Neural cell (in vitro differentiated cells): ENCODE measurements around the gene HEATR5A. TPM values are rescaled to one million over a fixed set of nuclear protein-coding genes. Genes with fewer than 3 reads are reported as not detected.

Experiments used
- H2AFZ ChIP-seq: fragments of 200-600, 300-800 bp; sonication (generic), shearing (Covaris generic); 2 replicates; pipeline ENCODE4 v1.6.0; 2014; ENCODE audit warnings: low read depth, mild to moderate bottlenecking, antibody characterized with exemption, low read length, moderate library complexity
- H3F3A ChIP-seq: fragments of 200-600 bp; shearing (Covaris generic); 2 replicates; pipeline ENCODE4 v1.6.1; 2016; ENCODE audit warnings: mild to moderate bottlenecking, moderate library complexity, mixed read lengths, antibody characterized with exemption, low read length; ENCODE audit not compliant: insufficient read depth, poor library complexity, severe bottlenecking
- H3K27ac ChIP-seq: fragments of 200-600, 300-800 bp; sonication (generic), shearing (Covaris generic); 2 replicates; pipeline ENCODE4 v1.5.1; 2014; ENCODE audit warnings: mild to moderate bottlenecking, low read length, moderate library complexity
- H3K27me3 ChIP-seq: fragments of 300-800, 200-600 bp; sonication (generic), shearing (Covaris generic); 2 replicates; pipeline ENCODE4 v1.6.0; 2014; ENCODE audit warnings: mild to moderate bottlenecking, low read depth, low read length, moderate library complexity; ENCODE audit not compliant: insufficient read depth
- H3K36me3 ChIP-seq: fragments of 300-800, 200-600 bp; sonication (generic), shearing (Covaris generic); 2 replicates; pipeline ENCODE4 v1.5.1; 2014; ENCODE audit warnings: mild to moderate bottlenecking, antibody characterized with exemption, low read length, moderate library complexity; ENCODE audit not compliant: insufficient read depth
- H3K4me2 ChIP-seq: fragments of 300-800, 200-600 bp; sonication (generic), shearing (Covaris generic); 2 replicates; pipeline ENCODE4 v1.6.0; 2014; ENCODE audit warnings: mild to moderate bottlenecking, low read length
- H3K4me3 ChIP-seq: fragments of 300-800, 200-600 bp; sonication (generic), shearing (Covaris generic); 2 replicates; pipeline ENCODE4 v1.5.1; 2014; ENCODE audit warnings: mild to moderate bottlenecking, low read length, moderate library complexity
- H3K79me2 ChIP-seq: fragments of 200-600 bp; shearing (Covaris generic); replicated peaks from 2 replicates; pipeline ENCODE4 v1.6.0; 2014; ENCODE audit warnings: mild to moderate bottlenecking, low read length, moderate library complexity; ENCODE audit not compliant: insufficient read depth
- H3K9ac ChIP-seq: fragments of 300-800, 200-600 bp; sonication (generic), shearing (Covaris generic); 2 replicates; pipeline ENCODE4 v1.6.1; 2016; ENCODE audit warnings: mild to moderate bottlenecking, low read length, mixed read lengths
- H3K9me2 ChIP-seq: fragments of 200-600 bp; shearing (Covaris generic); 2 replicates; pipeline ENCODE4 v1.6.1; 2016; ENCODE audit warnings: mild to moderate bottlenecking, low read length, mixed read lengths; ENCODE audit not compliant: insufficient read depth
- H3K9me3 ChIP-seq: fragments of 200-600, 300-800 bp; sonication (generic), shearing (Covaris generic); 2 replicates; pipeline ENCODE4 v1.6.1; 2016; ENCODE audit warnings: mild to moderate bottlenecking, mixed run types, low read length, moderate library complexity, mixed read lengths
- H4K20me1 ChIP-seq: fragments of 200-600 bp; shearing (Covaris generic); 2 replicates; pipeline ENCODE4 v1.6.1; 2016; ENCODE audit warnings: mild to moderate bottlenecking, mixed run types; ENCODE audit not compliant: insufficient read depth
- EP300 ChIP-seq: fragments of 450-650 bp; conservative IDR thresholded peaks from 2 replicates; pipeline ENCODE4 v1.6.1; 2014; ENCODE audit warnings: antibody characterized with exemption, mild to moderate bottlenecking, moderate library complexity; ENCODE audit not compliant: poor library complexity, severe bottlenecking
- EZH2 ChIP-seq: fragments of 200-600, 300-800 bp; shearing (Covaris generic), sonication (generic); IDR thresholded peaks from 2 replicates; pipeline ENCODE4 v1.6.1; 2014; ENCODE audit warnings: antibody characterized with exemption, low read length, borderline replicate concordance, mild to moderate bottlenecking; ENCODE audit not compliant: insufficient read depth, poor library complexity, severe bottlenecking
- MXI1 ChIP-seq: fragments of 450-650 bp; conservative IDR thresholded peaks from 2 replicates; pipeline ENCODE4 v1.6.1; 2014; ENCODE audit warnings: antibody characterized with exemption, mild to moderate bottlenecking; ENCODE audit not compliant: poor library complexity, severe bottlenecking
- POLR2AphosphoS5 ChIP-seq: IDR thresholded peaks from 2 replicates; pipeline ENCODE4 v1.6.1; 2012
- RAD21 ChIP-seq: fragments of 450-650 bp; conservative IDR thresholded peaks from 2 replicates; pipeline ENCODE4 v1.6.1; 2014; ENCODE audit warnings: antibody characterized with exemption, mild to moderate bottlenecking, moderate library complexity
- SMC3 ChIP-seq: fragments of 450-650 bp; conservative IDR thresholded peaks from 2 replicates; pipeline ENCODE4 v1.6.1; 2014; ENCODE audit warnings: antibody characterized with exemption, mild to moderate bottlenecking, moderate library complexity; ENCODE audit not compliant: poor library complexity
- TAF1 ChIP-seq: IDR thresholded peaks from 2 replicates; pipeline ENCODE4 v1.6.1; 2012; ENCODE audit warnings: low read depth
- polyA plus RNA-seq: library from polyadenylated mRNA; depleted of rRNA; stranded (reverse); fragments of >200 nt; gene quantifications from 2 replicates; pipeline ENCODE4 v1.2.3, GENCODE V29; 2014
- TF ChIP-seq, protein P1 (sequence below): fragments of 450-650 bp; IDR thresholded peaks from 2 replicates; pipeline ENCODE4 v1.5.1; 2014; ENCODE audit warnings: antibody characterized with exemption, mild to moderate bottlenecking, moderate library complexity; ENCODE audit not compliant: poor library complexity, severe bottlenecking
- TF ChIP-seq, protein P2 (sequence below): IDR thresholded peaks from 2 replicates; pipeline ENCODE4 v1.6.1; 2012; ENCODE audit warnings: borderline replicate concordance

HEATR5A gene
- polyA plus RNA-seq, 1 donor from 2014 or later, result 5.2 TPM

DNA sequence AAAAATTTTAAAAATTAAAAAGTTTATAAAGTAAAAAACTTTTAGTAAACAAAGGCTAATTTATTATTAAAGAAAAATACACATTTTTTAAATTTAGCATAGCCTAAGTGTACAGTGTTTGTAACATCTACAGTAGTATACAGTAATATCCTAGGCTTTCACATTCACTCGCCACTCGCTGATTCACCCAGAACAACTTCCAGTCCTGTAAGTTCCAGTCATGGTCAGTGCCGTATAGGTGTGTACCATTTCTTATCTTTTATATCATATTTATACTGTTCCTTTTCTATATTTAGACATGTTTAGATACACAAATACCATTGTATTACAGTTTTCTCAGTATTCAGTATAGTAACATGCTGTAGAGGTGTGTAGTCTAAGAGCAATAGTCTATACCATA, 28.9 kb downstream of the HEATR5A start:
- no peak overlapping the region for H3K4me2 ChIP-seq
- H4K20me1 ChIP-seq, result no peaks in the 10 kb centered on the region
- H3K9me3 ChIP-seq, result no peaks in the 10 kb centered on the region
- no peak overlapping the region for H2AFZ ChIP-seq
- H3K27me3 ChIP-seq, result no peaks in the 10 kb centered on the region
- no peaks in the 10 kb centered on the region for H3F3A ChIP-seq
- no peak for TF ChIP-seq TAF1
- TF ChIP-seq SMC3, result no peak
- no peak for TF ChIP-seq MXI1
- TF ChIP-seq EZH2, result no peak
- TF ChIP-seq, protein P1, sequence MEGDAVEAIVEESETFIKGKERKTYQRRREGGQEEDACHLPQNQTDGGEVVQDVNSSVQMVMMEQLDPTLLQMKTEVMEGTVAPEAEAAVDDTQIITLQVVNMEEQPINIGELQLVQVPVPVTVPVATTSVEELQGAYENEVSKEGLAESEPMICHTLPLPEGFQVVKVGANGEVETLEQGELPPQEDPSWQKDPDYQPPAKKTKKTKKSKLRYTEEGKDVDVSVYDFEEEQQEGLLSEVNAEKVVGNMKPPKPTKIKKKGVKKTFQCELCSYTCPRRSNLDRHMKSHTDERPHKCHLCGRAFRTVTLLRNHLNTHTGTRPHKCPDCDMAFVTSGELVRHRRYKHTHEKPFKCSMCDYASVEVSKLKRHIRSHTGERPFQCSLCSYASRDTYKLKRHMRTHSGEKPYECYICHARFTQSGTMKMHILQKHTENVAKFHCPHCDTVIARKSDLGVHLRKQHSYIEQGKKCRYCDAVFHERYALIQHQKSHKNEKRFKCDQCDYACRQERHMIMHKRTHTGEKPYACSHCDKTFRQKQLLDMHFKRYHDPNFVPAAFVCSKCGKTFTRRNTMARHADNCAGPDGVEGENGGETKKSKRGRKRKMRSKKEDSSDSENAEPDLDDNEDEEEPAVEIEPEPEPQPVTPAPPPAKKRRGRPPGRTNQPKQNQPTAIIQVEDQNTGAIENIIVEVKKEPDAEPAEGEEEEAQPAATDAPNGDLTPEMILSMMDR, result no peak
- no peak for TF ChIP-seq RAD21
- TF ChIP-seq POLR2AphosphoS5, result no peak
- TF ChIP-seq, protein P2, sequence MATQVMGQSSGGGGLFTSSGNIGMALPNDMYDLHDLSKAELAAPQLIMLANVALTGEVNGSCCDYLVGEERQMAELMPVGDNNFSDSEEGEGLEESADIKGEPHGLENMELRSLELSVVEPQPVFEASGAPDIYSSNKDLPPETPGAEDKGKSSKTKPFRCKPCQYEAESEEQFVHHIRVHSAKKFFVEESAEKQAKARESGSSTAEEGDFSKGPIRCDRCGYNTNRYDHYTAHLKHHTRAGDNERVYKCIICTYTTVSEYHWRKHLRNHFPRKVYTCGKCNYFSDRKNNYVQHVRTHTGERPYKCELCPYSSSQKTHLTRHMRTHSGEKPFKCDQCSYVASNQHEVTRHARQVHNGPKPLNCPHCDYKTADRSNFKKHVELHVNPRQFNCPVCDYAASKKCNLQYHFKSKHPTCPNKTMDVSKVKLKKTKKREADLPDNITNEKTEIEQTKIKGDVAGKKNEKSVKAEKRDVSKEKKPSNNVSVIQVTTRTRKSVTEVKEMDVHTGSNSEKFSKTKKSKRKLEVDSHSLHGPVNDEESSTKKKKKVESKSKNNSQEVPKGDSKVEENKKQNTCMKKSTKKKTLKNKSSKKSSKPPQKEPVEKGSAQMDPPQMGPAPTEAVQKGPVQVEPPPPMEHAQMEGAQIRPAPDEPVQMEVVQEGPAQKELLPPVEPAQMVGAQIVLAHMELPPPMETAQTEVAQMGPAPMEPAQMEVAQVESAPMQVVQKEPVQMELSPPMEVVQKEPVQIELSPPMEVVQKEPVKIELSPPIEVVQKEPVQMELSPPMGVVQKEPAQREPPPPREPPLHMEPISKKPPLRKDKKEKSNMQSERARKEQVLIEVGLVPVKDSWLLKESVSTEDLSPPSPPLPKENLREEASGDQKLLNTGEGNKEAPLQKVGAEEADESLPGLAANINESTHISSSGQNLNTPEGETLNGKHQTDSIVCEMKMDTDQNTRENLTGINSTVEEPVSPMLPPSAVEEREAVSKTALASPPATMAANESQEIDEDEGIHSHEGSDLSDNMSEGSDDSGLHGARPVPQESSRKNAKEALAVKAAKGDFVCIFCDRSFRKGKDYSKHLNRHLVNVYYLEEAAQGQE, result no peak
- TF ChIP-seq EP300, result no peak
- H3K4me3 ChIP-seq, result no peak overlapping the region
- H3K27ac ChIP-seq, result no peak overlapping the region
- H3K79me2 ChIP-seq, result no peaks in the 10 kb centered on the region
- no peak overlapping the region for H3K9ac ChIP-seq
- no peaks in the 10 kb centered on the region for H3K9me2 ChIP-seq
- no peaks in the 10 kb centered on the region for H3K36me3 ChIP-seq

DNA sequence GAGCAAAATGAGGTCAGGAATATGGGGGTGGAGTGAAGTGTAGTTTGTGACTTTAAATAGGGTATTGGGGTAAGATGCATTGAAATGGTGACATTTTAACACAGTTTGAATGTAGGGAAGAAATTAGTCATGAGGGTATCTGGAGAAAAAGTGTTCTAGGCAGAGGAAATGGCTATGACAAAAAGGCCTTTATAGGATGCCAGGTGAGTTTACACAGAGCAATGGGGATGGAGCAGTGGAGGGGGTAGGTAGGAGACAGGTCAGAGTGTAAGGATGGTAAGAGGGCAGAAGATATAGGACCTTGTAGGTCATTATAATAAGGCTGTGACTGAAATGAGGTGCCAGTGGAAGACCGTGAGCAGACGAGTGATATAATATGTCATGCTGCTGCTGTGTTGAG, 30.4 kb downstream of the HEATR5A start:
- no peaks in the 10 kb centered on the region for H3K36me3 ChIP-seq
- H3K4me3 ChIP-seq, result no peak overlapping the region
- H3K27ac ChIP-seq, result no peak overlapping the region
- no peaks in the 10 kb centered on the region for H3K9me3 ChIP-seq
- H3K4me2 ChIP-seq, result no peak overlapping the region
- no peaks in the 10 kb centered on the region for H3K27me3 ChIP-seq
- H4K20me1 ChIP-seq, result no peaks in the 10 kb centered on the region
- H3K79me2 ChIP-seq, result no peaks in the 10 kb centered on the region
- no peak overlapping the region for H2AFZ ChIP-seq
- H3K9ac ChIP-seq, result no peak overlapping the region
- no peaks in the 10 kb centered on the region for H3F3A ChIP-seq
- H3K9me2 ChIP-seq, result no peaks in the 10 kb centered on the region
- TF ChIP-seq POLR2AphosphoS5 (no peak), RAD21 (no peak), MXI1 (no peak), TAF1 (no peak), SMC3 (no peak), EZH2 (no peak), EP300 (no peak)
- TF ChIP-seq, protein P1, result no peak
- TF ChIP-seq, protein P2, result no peak
